GM23338 (cell line): Measurements from ENCODE around the gene SH2D4B. TPM values are rescaled to one million over a fixed set of nuclear protein-coding genes. Genes with fewer than 3 reads are reported as not detected.

Experiments
- ATAC-seq: fragments of 200-7000 bp; cut with Tn5 transposase; 3 replicates; pipeline ENCODE4 v1.9.1; 2020
- DNase-seq: peaks from one replicate; pipeline ENCODE4 v3.0.0-alpha.2; 2015; ENCODE audit warnings: low spot score
- H2AFZ ChIP-seq: fragments of 200-600 bp; sonication (generic); 2 replicates; pipeline ENCODE4 v1.8.0; 2016; ENCODE audit warnings: antibody characterized with exemption, mild to moderate bottlenecking, moderate library complexity
- H3F3A ChIP-seq: fragments of 200-600 bp; sonication (generic); replicated peaks from 2 replicates; pipeline ENCODE4 v1.8.0; 2017; ENCODE audit warnings: antibody characterized with exemption, mixed run types, low read depth
- H3K27ac ChIP-seq: fragments of 200-600 bp; sonication (generic); 2 replicates; pipeline ENCODE4 v1.6.1; 2016; ENCODE audit warnings: low read depth
- H3K27me3 ChIP-seq: fragments of 200-600 bp; sonication (generic); 2 replicates; pipeline ENCODE4 v1.8.0; 2016; ENCODE audit warnings: mild to moderate bottlenecking, mixed run types, moderate library complexity; ENCODE audit not compliant: insufficient read depth
- H3K36me3 ChIP-seq: fragments of 200-600 bp; sonication (generic); 2 replicates; pipeline ENCODE4 v1.8.0; 2016; ENCODE audit warnings: mild to moderate bottlenecking; ENCODE audit not compliant: insufficient read depth
- H3K4me1 ChIP-seq: fragments of 200-600 bp; sonication (generic); 2 replicates; pipeline ENCODE4 v1.8.0; 2016; ENCODE audit warnings: mild to moderate bottlenecking, moderate library complexity; ENCODE audit not compliant: insufficient read depth
- H3K4me2 ChIP-seq: fragments of 200-600 bp; sonication (generic); 2 replicates; pipeline ENCODE4 v1.7.1; 2017; ENCODE audit warnings: mixed run types
- H3K4me3 ChIP-seq: fragments of 200-600 bp; sonication (generic); 2 replicates; pipeline ENCODE4 v1.6.1; 2016; ENCODE audit warnings: mixed run types
- H3K79me2 ChIP-seq: fragments of 200-600 bp; sonication (generic); replicated peaks from 2 replicates; pipeline ENCODE4 v1.8.0; 2017; ENCODE audit warnings: mild to moderate bottlenecking; ENCODE audit not compliant: insufficient read depth
- H3K9me2 ChIP-seq: fragments of 200-600 bp; sonication (generic); 2 replicates; pipeline ENCODE4 v1.8.0; 2017; ENCODE audit not compliant: insufficient read depth
- H4K20me1 ChIP-seq: fragments of 200-600 bp; sonication (generic); replicated peaks from 2 replicates; pipeline ENCODE4 v1.8.0; 2017; ENCODE audit warnings: mild to moderate bottlenecking; ENCODE audit not compliant: insufficient read depth
- H3K27ac Mint-ChIP-seq: 2 replicates; pipeline ENCODE4 v1.8.0; 2020; ENCODE audit warnings: inconsistent platforms, mild to moderate bottlenecking, moderate library complexity, mixed read lengths
- H3K27me3 Mint-ChIP-seq: 3 replicates; pipeline ENCODE4 v1.8.0; 2022; ENCODE audit warnings: low read depth, mild to moderate bottlenecking, moderate library complexity, mixed read lengths, inconsistent platforms; ENCODE audit not compliant: insufficient read depth, poor library complexity
- H3K36me3 Mint-ChIP-seq: 3 replicates; pipeline ENCODE4 v1.8.0; 2021; ENCODE audit warnings: low read depth, mild to moderate bottlenecking, inconsistent platforms, moderate library complexity, mixed read lengths
- H3K4me1 Mint-ChIP-seq: 3 replicates; pipeline ENCODE4 v1.8.0; 2020; ENCODE audit warnings: mild to moderate bottlenecking, inconsistent platforms, mixed read lengths
- H3K4me3 Mint-ChIP-seq: 3 replicates; pipeline ENCODE4 v1.8.0; 2021; ENCODE audit warnings: moderate library complexity, mild to moderate bottlenecking, inconsistent platforms, mixed read lengths
- H3K9me3 Mint-ChIP-seq: 3 replicates; pipeline ENCODE4 v1.8.0; 2020; ENCODE audit warnings: moderate library complexity, mild to moderate bottlenecking, inconsistent platforms, mixed read lengths
- CREB1 ChIP-seq: fragments of 250-450 bp; sonication (Bioruptor Pico); IDR thresholded peaks from 2 replicates; pipeline ENCODE4 v1.5.0; 2020; ENCODE audit warnings: low read depth, mild to moderate bottlenecking, moderate library complexity
- CTCF ChIP-seq, 2 experiments: fragments of 200-600 bp in 1 of 2; sonication (generic) in 1 of 2; conservative IDR thresholded peaks; 2 replicates each; pipeline versions ENCODE4 v1.5.1 to v1.6.1; 2016 to 2017; ENCODE audit warnings: antibody characterized with exemption in 2 of 2, low read depth in 2 of 2, mild to moderate bottlenecking in 2 of 2, moderate library complexity in 1 of 2
- EZH2 ChIP-seq: fragments of 200-600 bp; sonication (generic); IDR thresholded peaks from one replicate; pipeline ENCODE4 v1.8.0; 2017; ENCODE audit warnings: antibody characterized with exemption, mild to moderate bottlenecking, low read depth; ENCODE audit not compliant: unreplicated experiment
- EZH2phosphoT487 ChIP-seq: fragments of 200-600 bp; sonication (generic); IDR thresholded peaks from one replicate; pipeline ENCODE4 v1.8.1; 2018; ENCODE audit warnings: antibody characterized with exemption; ENCODE audit not compliant: unreplicated experiment
- JUNB ChIP-seq: IDR thresholded peaks from one replicate; pipeline ENCODE4 v1.6.1; 2016; ENCODE audit warnings: antibody characterized with exemption; ENCODE audit not compliant: unreplicated experiment
- NANOG ChIP-seq: IDR thresholded peaks from 2 replicates; pipeline ENCODE4 v1.6.1; 2016; ENCODE audit warnings: antibody characterized with exemption, borderline replicate concordance
- STAT1 ChIP-seq: IDR thresholded peaks from one replicate; pipeline ENCODE4 v1.6.1; 2016; ENCODE audit warnings: antibody characterized with exemption; ENCODE audit not compliant: unreplicated experiment
- ZNF331 ChIP-seq: fragments of 250-450 bp; sonication (Bioruptor Pico); IDR thresholded peaks from 2 replicates; pipeline ENCODE4 v1.5.0; 2020; ENCODE audit warnings: low read depth, mild to moderate bottlenecking, moderate library complexity
- ZNF462 ChIP-seq: fragments of 250-450 bp; sonication (Bioruptor Pico); IDR thresholded peaks from 2 replicates; pipeline ENCODE4 v1.5.0; 2020; ENCODE audit warnings: mild to moderate bottlenecking, moderate library complexity
- polyA plus RNA-seq: library from polyadenylated mRNA; unstranded; fragments of >200 nt; fragmentation: Nextera tagmentation; extraction: Ambion mirVana; gene quantifications from 2 replicates; pipeline ENCODE4 v1.2.1, GENCODE V29; 2016
- total RNA-seq: library from RNA; depleted of rRNA; stranded (reverse); fragments of >200 nt; shearing (Covaris generic); gene quantifications from 2 replicates; pipeline ENCODE4 v1.2.3, GENCODE V29; 2014

SH2D4B gene
- total and polyA plus RNA-seq, 2 experiments from 2014 or later, result 0.08 TPM; not detected in 1

GRCh38 chr10:80520661-80521470 is 16.8 kb upstream of the SH2D4B start:
- Mint-ChIP-seq H3K27ac (0 out of 2 replicates have a peak overlapping the region, but pooled peaks have one; percentile 33), H3K27me3 (peaks cover 11% of the 10 kb centered on the region), H3K36me3 (peaks cover 42% of the 10 kb centered on the region), H3K4me3 (no peak overlapping the region), H3K4me1 (peaks cover 10% of the 10 kb centered on the region), H3K9me3 (no peaks in the 10 kb centered on the region)
- no peak for TF ChIP-seq EZH2
- TF ChIP-seq NANOG, result no peak
- no peak for TF ChIP-seq EZH2phosphoT487
- no peak for TF ChIP-seq CREB1 (CRISPR knock-in tag)
- no peak for TF ChIP-seq STAT1
- TF ChIP-seq CTCF (conservative IDR thresholded peaks at IDR 0.05; ENCODE audit: low read depth in 2 of 2), result no peak
- no peak for TF ChIP-seq ZNF331
- H3K79me2 ChIP-seq, result no peaks in the 10 kb centered on the region
- H3K27me3 ChIP-seq, result no peaks in the 10 kb centered on the region
- ATAC-seq (peak; percentile 14; the same call in 1 of the 3 replicates), DNase-seq (no peak)
- no peak overlapping the region for H2AFZ ChIP-seq
- no peaks in the 10 kb centered on the region for H3F3A ChIP-seq
- no peaks in the 10 kb centered on the region; the same call in 1 of the 2 replicates for H4K20me1 ChIP-seq
- no peaks in the 10 kb centered on the region for H3K4me1 ChIP-seq
- no peak overlapping the region for H3K4me2 ChIP-seq
- H3K36me3 ChIP-seq, result no peaks in the 10 kb centered on the region
- no peak overlapping the region for H3K4me3 ChIP-seq
- H3K27ac ChIP-seq, result no peak overlapping the region
- H3K9me2 ChIP-seq, result no peaks in the 10 kb centered on the region

- H3K4me2 ChIP-seq, result no peak overlapping the region
- Mint-ChIP-seq H3K4me3 (no peak overlapping the region), H3K27me3 (peaks cover 17% of the 10 kb centered on the region), H3K36me3 (peaks cover 26% of the 10 kb centered on the region), H3K27ac (no peak overlapping the region), H3K9me3 (no peaks in the 10 kb centered on the region; the same call in 2 of the 3 replicates), H3K4me1 (peaks cover 19% of the 10 kb centered on the region)
- H3K79me2 ChIP-seq, result no peaks in the 10 kb centered on the region
- H2AFZ ChIP-seq, result no peak overlapping the region
- no peak overlapping the region for H3K4me3 ChIP-seq
- H4K20me1 ChIP-seq, result no peaks in the 10 kb centered on the region; the same call in 1 of the 2 replicates
- no peaks in the 10 kb centered on the region for H3F3A ChIP-seq
- H3K4me1 ChIP-seq, result peaks cover 4% of the 10 kb centered on the region; the same call in 1 of the 2 replicates
- no peaks in the 10 kb centered on the region for H3K9me2 ChIP-seq
- no peak overlapping the region for H3K27ac ChIP-seq
- H3K27me3 ChIP-seq, result no peaks in the 10 kb centered on the region
- DNase-seq (no peak), ATAC-seq (peak; percentile 24)
- H3K36me3 ChIP-seq, result no peaks in the 10 kb centered on the region
- TF ChIP-seq ZNF462 (CRISPR knock-in tag) (no peak), EZH2phosphoT487 (no peak), JUNB (no peak), ZNF331 (no peak)
Observed at GRCh38 chr10:80522756-80523363, 14.8 kb upstream of the SH2D4B start.
